Frontal cortex (tissue), 4 donors: ENCODE measurements around the gene GLIS1. TPM values are rescaled to one million over a fixed set of nuclear protein-coding genes. Genes with fewer than 3 reads are reported as not detected.

Experiments used
- DNase-seq, 2 donors: peaks; one replicate each; pipeline ENCODE4 v3.0.0; 2012; ENCODE audit warnings: low spot score in 2 of 2
- FAIRE-seq: peaks from 2 replicates; lab custom pipeline; 2012; peaks lifted over from hg19 to GRCh38; lab: Jason Lieb, UNC
- total RNA-seq: library from RNA; depleted of rRNA; stranded (reverse); fragments of >200 nt; gene quantifications from one replicate; pipeline ENCODE4 v1.2.3, GENCODE V29; 2014
- donor health status: control.
- donor health status: control.
- donor health status: control.

Gene GLIS1
- total RNA-seq, 1 donor from 2014 or later, result not detected

DNA sequence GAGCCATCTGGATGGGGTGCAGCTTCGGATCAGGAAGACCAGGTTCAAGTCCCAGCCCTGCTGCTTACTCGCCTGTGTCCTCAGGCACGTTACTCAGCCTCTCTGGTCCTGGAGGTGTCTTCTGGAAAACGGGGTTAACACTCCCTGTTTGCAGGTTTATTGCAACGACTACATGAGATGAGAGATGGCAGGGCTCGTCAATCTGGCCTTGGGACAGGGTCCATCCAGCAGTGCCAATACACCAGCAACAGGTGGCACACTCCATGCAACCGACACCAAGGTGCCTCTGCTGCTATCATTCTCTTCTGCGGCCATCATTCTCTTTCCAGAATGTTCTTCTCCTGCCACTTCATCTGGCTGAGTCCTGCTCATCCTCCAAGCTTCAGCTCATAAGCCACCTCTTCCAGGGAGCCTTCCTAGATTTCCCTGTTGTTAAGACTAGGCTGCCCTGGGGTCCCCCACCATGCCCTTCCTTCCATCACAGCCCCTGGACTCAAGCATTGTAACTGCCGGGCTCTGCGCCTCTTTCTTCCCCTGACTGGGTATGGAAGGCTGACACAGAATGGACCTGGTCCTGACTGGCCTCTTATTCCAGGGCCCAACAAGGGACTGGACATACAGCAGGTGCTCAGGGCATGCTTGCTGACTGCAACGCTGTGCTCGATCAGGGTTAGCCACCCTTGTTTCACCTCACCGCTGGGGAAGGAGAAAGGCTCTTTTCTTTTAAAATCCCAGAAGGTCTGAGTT, 192.4 kb downstream of the GLIS1 start:
- FAIRE-seq (no peak), DNase-seq (no peak)

DNA sequence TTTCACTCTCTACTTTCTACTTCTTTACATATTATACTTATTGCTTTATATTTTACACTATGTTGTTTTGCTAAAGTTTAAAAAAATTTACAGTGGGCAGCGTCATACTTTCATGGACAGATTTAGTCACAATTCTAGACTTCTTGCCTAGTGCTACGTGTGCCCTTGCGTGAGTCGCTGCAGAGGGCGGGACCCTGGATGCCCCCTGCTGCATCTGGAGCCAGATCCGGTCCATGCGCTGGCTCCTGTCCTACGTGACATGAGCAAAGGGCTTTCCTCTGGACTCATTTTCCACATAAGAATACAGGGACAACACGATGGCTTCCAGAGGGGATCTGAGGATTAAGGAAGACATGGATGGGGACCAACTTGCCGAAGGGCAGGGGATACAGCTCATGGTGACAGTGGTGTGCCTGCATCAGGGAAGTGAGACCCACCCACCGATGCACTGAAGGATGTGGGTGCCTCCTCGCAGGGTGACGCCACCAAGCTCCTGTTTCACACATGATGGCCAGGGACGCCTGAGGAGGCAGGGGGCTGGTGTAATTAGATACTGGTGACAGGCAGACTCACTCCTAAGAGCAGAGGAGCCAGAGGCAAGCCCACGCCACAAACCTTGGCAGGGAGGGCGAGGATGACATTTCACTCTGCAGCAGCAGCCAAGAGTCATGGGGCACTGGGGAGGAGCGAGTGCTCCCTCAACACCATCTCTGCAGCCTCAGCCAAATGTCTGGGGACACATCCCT, 193.1 kb downstream of the GLIS1 start:
- FAIRE-seq (no peak), DNase-seq (no peak)

DNA sequence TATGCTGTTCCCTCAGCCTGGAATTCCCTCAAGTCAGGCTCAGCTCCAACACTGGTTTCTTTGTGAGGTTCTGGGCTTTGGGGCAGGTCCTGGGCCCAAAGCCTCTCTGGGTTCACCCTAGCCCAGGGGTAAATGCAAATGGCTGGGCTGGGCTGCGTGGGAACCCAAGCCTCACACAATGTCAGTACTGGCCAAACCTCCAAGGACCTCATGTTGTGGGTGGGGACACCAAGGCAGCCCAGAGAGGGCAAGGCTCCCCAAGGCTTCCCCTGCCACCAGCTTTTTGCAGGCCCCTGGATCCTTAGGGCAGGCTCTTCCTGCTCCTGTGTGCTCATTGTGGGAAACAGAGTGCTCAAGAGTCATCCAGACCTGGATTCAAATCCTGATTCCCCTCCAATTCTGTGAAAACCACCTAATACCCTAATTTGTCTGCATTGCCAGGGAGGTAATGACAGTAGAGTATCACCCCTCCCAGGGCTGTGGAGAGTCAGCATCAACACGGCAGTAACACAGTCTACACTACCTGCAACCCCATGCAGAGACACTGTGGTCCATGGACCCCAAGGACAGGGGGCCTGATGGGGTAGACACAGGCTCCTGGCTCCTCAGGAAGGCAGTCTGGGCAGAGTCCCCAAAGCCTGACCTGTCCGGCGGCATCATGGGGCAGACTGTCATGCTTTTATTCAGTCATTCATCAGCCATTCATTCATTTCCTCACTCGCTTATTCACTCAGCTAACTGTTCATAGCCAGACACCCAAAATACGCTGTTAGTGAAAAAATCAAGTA, 194.0 kb downstream of the GLIS1 start:
- no peak for FAIRE-seq
- DNase-seq, result no peak

DNA sequence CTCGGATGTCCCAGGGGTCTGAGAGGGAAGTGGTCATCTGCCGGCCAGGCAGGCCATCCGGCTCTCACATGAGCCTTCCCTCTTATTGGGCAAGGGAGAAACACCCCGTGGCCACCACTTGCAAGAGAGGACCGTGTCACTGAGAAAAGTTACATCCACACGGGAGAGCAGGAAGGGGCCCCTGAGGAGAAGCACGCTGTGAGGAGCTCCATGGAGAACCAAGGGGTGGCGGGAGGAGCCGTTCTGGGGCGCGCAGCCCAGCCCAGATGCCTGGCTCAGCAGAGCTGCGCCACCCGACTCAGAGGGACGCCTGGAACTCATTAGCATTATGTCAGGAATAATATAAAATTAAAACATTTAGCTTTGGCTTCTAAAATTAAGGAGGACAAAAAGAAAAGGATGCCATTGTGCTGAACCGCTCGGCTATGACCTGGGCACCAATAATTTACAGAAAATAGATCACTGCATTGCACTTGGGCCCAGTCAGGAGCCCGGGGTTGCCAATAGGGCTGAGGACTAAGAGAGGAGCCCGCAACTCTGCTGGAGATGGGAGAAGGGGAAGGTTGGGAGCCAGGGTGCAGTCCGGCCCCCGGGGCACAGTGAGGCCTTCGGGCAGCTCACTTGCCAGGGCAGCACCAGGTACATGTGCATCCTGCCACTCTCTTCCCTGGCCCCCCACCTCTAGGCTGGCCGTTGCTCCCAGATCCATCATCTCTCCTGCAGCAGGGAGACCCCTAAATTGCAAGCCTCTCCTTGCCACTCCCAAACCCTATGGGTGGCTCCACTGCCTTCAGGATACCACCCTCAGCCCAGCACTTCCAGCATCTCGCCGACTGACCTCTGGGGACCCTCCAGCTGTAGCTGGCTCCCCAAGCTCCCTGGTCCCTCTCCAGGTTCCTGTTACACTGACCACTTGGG, 194.9 kb downstream of the GLIS1 start:
- DNase-seq (no peak), FAIRE-seq (no peak)

DNA sequence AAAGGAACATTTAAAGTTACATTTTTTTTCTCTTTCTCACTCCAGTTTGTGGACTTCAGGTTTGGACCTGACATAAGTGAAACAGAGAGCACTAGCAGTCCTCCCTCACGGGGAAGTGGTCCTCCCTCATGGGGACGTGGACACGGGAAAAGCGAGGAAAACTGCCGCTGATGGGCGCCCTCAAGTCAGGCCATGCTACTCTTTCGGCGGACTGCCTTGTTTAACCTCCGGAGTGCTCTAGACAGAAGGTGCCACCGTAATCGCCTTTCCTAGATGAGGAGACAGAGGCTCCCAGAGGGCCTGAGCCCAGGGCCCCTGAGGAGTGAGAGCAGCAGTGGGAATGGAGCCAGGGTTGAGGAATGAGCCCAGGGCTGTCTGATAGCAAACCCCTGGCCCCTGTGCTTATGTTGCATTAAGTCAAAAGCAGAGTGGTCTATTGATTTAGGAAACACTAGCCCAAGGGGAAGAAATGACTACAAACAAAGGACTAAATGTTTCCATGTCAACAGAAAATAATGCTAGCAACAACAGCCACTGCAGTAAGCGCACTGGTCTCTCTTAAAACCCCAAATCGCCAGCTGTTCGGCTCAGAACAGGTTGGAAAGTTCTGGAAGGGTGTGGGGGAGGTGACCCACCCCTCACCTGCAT, 195.7 kb downstream of the GLIS1 start:
- DNase-seq (no peak), FAIRE-seq (no peak)

DNA sequence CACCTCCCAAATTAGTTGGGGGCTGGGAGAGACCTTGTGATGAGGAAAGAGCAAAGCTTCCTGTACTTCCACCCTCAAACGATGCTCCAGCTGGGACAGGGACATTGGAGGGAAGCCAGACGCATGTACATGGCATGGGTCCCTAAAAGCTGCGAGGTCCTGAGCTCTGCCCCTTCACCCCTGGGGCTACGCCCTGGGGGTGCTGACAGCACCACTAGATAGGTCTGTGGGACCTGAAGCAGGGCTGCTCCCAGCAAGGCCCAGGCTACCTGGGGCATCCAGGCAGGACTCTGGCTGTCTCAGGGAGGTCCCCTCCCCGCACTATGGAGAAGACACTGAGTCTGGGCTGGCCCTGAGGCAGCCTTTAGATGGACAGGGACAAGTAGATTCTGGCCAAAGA, 196.4 kb downstream of the GLIS1 start:
- FAIRE-seq (no peak), DNase-seq (no peak)

DNA sequence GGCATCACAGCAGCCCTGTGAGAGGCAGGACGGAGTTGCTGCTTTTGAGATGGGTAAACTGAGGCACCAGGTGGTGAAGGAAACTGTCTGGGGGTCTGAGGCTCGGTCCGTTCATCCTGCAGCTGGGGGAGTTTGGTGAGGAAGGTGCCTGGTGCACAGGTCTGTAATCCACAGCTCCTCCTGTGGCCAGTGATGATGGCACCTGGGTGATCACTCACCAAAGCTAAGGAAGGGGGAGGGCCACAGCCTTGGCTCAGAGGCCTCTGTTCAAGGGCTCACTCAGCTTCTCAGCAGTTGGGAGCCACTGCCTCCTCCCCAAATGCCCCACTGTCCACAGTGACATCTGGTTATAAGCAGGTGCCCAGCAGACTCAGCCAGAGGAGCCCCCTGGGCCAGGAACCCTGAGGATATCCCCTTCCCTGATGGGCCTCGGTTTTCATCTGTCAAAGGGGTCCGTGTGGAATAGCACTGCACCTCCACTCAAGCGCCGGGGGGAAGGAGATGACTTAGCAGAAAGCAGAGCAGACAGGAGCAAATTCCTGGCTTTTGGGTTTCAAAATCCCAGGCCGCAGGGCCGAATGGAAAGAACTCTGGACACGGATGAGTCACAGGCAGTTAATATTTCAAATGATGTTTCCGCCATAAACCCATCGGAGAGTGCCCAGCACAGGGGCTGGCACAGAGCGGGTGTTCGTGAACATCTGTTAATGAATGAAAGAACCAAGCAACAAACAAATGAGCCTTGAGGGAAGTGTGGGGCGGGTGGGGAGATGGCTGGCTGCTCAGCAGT, 197.0 kb downstream of the GLIS1 start:
- no peak for DNase-seq
- no peak for FAIRE-seq

DNA sequence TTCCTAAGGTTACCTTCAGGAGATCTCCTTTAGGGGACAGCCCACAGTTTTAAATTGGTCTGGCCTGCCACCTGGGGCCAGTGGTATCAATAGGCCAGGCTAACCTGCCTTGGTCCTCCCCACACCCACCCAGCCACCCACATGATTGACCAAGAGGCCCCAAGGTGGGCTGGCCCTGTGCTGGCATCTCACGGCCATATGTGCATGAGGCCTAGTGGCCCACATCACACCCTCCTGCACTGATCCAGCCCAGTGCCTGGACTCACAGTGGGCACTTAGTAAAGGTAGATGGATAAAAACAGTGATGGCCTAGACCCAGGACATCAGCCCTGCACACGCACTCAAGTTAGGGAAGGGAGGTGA, 197.7 kb downstream of the GLIS1 start:
- DNase-seq (no peak), FAIRE-seq (no peak)

DNA sequence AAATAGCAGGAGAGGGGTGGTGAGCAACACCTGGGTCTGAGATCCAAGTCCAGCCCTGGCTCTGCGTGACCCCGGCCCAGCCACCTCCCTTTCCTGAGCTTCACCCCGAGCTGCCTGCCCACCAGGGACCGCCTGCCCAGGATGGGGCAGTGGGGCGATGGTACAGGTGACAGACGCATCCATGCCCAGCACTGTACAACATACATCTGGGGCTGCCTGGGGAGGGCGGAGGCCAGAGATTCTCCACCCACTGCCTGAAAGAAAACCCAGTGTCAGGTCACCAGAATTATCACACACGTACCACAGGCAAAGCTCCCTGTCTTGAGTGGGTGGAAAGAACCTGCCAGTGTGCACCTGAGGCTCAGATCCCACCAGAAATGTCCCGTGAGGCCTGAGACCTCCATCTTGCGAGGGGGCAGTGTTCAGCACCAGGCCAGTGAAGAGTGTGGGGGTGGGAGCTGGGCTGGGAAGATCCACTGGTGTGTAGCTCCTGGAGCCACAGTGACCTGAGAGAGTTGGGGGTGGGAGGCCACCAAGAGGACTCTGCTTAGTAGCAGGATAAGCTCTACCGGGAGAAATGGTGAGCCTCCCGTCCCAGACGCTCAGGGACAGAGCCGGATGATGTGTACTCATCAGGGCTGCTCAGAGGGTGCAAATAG, 198.2 kb downstream of the GLIS1 start:
- no peak for DNase-seq
- no peak for FAIRE-seq

DNA sequence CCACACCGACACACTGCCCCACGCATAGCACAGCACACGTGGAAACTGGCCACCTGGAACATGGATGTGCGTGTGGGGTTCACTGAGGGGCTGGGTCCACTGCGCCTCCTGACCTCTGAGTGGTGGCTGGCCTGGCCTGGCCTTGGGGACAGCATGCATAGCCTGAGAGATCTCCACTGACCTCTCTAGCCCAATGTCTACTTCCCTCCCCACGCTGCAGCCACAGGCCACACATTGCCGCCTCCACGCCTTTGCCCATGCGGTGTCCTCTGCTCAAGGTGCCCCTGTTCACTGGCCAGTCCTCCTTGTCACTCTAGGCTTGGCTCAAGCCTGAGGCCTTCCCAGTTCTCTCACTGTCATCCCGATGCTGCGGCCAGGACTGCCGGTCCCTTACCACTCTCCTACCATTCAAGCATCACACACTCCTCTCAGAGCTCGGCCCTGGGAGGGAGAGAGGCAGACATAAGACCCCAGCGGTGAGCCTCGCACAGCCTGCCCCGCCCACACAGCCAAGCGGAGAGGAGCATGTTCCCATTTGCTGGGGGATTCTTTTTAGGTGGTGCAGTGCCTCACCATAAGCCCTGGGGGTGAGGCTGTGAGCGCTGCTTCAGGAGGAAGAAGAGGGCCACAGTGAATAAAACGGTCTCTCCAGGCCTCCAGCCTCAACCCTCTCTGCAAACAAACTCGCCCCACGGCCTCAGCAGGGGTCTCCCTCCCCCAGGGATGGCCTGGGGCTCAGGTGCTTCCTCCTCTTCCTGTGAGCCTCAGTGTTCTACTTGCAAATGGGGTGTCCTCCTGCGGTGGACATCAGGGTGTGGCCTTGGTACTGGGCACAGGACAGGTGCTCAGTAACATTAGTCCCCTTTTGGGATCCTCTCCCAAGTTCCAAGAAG, 199.0 kb downstream of the GLIS1 start:
- DNase-seq (no peak), FAIRE-seq (no peak)

DNA sequence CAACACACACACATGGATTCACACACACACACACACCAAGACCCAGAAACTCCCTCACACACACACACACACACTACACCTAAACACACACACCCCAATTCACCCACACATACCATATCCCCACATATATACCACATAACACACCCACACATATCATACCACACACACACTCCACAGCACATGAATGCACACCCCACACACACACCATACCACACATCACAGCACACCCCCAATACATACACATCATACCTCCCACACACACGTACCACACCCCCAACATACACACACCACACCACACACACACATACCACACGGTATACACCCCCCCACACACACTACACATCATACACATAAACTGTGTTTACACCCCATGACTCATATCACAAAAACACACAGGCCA, 199.7 kb downstream of the GLIS1 start:
- DNase-seq (no peak), FAIRE-seq (no peak)

DNA sequence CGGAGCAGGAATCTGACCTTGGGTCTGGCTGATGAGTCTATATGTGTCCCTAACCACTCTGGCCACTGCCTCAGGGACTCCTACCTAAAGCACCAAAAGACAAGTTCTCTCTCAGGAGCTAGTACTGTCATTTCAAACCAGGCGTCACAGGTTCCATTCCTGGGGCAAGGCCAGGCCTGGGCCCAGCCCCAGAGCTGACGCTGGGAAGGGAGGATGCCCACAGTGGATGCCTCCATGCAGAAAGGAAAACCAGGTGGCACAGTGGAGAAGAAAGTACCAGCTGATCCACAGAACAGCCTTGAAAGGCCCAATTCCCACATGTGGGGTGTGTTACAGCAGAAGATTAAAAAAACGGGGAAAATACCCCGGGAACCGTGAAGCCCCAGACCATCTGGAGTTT, 202.4 kb downstream of the GLIS1 start:
- DNase-seq (no peak), FAIRE-seq (no peak)

DNA sequence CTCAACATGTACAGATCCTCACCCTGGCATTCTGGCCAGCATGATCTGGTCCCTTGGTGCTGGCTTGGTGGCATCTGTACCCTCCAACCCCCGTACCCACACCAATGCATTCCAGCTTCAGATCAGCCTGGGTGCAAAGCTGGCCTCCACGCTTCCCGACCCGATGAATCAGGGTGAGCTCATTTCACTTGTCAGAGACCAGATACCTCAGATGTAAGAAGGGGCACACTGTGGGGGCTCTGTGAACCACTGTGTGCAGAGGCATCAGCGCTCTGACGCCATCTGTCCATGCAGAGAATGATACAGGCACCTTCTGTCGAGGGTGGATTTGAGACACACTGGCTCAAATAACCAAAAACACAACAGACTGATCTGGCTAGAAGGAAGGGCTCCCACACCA, 203.1 kb downstream of the GLIS1 start:
- no peak for DNase-seq
- FAIRE-seq, result no peak

DNA sequence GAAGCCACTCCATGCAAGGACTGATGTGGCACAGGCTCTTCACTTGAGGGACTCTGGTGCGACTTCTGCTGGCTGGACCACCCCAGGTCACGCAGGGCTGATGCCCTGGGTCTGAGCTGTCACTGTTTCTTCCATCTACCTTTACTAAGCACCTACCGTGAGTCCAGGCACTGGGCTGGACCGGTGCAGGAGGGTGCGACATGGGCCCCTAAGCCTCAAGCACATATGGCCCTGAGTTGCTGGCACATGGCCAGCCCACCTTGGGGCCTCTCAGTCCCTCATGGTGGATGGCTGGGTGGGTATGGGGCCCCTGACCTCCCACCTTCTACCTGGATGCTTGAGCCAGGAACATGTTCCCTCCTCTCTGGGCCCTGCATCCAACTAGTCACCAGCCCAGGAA, 203.7 kb downstream of the GLIS1 start:
- DNase-seq (no peak), FAIRE-seq (no peak)

DNA sequence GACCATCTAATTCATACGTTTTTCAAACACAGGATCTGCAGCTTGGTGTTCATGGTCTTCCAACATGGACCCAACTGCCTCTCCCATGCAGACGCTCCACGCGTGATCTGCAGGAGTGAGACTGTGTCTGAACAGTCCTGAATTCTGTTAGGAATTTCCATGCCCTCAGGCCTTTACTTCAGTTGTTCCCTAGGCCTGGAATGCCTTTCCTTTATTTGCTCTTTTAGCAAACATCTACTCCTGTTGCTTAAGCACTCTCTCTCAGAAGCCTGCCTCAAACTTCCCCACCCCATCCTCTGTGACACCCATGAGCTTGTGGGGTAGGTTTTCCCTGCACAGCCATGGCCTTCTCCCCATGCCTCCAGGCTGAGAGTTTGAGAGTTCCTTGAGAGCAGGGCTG, 206.1 kb downstream of the GLIS1 start:
- DNase-seq, result no peak

DNA sequence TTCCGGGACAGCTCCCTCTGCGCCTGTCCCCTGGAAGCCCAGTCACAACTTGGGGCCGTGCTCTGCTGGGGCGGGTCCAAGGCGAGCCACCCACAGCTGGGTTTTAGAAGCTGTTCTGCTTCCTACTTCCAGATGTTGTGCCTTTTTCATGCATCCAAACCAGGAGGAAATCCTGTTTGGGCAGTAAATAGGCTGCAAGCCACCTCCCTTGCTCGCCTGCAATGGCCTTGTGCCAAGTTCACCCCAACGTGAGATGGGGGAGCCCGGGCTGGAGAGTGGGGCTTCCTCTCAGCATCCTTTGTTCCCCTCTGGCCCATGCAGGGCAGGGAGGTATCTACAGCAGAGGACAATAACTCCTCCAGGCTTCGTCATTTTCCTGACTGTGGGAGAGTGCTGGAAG, 206.6 kb downstream of the GLIS1 start:
- FAIRE-seq (no peak), DNase-seq (no peak)

More for the DNA sequence above, 206.1 kb downstream of the GLIS1 start:
- FAIRE-seq, result no peak

DNA sequence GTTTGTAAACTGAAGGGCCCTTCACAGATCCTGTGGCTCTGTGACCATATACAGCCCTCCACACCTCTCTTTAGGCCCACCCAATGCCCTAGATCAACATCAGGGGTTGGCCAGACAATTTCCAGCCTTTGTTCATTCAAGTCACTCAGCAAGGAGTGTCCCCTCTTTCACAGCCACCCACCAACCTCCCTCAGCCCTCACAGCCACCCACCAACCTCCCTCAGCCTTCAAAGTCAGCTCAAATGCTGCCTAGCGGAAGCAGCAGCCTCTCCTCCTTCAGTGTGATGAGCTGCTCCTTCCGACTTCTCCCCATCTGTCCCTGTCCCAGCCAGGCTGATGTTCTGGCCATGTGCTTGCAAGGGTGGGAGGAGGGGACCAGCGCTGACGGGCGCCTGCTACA, 208.4 kb downstream of the GLIS1 start:
- no peak for FAIRE-seq
- DNase-seq, result no peak
